ENCODE measurements around the gene SPSB1. TPM values are rescaled to one million over a fixed set of nuclear protein-coding genes. Genes with fewer than 3 reads are reported as not detected.

The SPSB1 gene
- total and polyA plus RNA-seq, 8 donors, result 2.3 to 28.7 (median 14.9) TPM

DNA sequence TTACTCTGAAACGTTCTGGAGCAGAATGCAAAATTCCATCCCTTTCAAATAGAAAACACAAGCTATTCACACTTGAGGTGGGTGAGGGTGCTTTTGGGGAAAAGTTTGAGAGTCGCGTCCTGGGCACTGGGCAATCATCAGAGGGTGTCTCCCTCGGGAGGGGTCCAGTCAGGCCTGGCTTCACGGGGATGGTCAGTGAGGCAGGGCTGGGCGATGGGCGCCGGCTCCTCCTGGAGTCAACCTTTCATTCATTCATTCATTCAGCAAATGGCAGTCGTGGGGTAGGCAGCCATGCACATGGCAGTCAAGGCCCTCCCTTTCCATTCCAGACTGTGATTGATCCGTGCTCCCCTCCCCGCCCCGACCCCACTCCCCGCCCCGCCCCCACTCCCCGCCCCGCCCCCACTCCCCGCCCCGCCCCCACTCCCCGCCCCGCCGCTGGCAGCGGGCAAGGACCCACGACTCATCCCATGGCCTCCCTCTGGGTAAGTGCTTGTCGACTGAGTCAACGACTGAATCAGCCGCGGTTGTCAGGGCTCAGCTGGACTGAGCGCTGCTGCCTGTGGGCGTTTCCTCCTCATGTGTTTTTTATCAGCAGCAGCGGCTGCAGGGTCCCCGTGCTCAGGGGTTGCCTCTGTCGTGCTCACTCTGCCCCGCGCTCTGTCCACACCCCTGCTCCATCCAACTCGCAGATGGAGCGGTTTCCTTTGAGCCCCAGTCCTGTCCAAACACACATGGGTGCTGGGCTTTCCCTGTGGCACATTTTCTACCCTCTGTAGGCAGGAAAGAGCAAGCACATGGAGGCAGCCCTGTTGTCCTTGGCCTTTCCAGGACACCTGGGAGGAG is 12.5 kb upstream of the SPSB1 start:
- no peak for TF ChIP-seq EP300 (IDR thresholded peaks at IDR 0.05)
- TF ChIP-seq CTCF (IDR thresholded peaks at IDR 0.05), result no peak
- no peak for TF ChIP-seq POLR2A (IDR thresholded peaks at IDR 0.05)
- TF ChIP-seq POLR2AphosphoS5 (IDR thresholded peaks at IDR 0.05), result no peak
- peaks cover 0 to 10% (median 2%) of the 10 kb centered on the region in 4 donors for H3K9me3 ChIP-seq
- H3K4me3 ChIP-seq, result no peak overlapping the region
- no peaks in the 10 kb centered on the region for H3K36me3 ChIP-seq
- peaks cover 8 to 51% (median 19%) of the 10 kb centered on the region in 4 donors for H3K4me1 ChIP-seq
- DNase-seq, result peak; percentile 55 to 79
- WGBS, 5 donors, result 23 to 33% (median 25%) methylated on average over 24 to 36 of the region's 36 CpGs
- intact Hi-C loops (cut with DNase I; ENCODE audit: low total_unique reads), result loop anchor here (10.0 kb wide), 1 partner anchor 175 kb away; no protein-coding TSS in a partner anchor
- H3K27me3 ChIP-seq, result peaks cover 0 to 9% (median 8%) of the 10 kb centered on the region in 3 donors
- no peak overlapping the region for H3K27ac ChIP-seq

DNA sequence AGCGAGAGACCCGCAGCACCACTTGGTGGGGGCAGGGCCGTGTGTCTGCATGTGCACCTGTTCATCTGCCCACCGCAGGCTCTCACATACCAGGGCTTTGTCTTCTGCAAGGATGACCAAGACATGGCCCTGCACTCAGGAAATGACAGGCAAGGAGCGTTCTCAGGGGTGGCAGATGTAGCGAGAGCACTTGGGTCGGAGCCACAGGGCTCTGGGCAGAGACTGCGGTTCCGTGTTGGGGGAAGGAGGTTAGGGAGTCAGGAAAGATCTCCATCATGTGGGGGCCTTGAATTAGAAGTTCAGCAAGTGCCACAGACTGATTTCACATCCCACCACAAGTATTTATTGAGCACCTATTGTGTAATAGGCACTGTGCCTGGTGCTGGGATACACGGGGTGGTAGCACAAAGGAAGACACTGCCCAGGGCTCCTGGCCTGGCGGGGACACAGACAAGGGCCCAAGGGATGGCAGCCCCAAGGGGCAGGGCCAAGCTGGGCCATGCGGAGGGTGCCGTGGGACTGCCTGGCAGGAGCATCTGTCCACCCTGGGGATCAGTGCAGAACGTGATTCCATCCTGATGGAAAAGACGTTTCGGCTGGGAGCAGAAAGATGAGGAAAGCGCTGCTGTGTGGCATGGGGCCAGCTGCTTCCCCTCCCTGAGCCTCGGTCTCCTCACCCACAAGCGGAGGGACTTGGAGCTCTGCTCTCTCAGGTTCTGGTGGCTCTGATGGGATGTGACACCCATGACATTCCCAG is 11.4 kb upstream of the SPSB1 start:
- Histone ChIP-seq H3K4me1 (peaks cover 8 to 41% (median 16%) of the 10 kb centered on the region in 4 donors), H3K4me3 (no peak overlapping the region), H3K9me3 (peaks cover 0 to 14% (median 2%) of the 10 kb centered on the region in 4 donors), H3K27me3 (peaks cover 0 to 9% (median 8%) of the 10 kb centered on the region in 3 donors), H3K36me3 (no peaks in the 10 kb centered on the region), H3K27ac (no peak overlapping the region)
- no peak for DNase-seq
- WGBS, 5 donors, result 79 to 84% (median 83%) methylated on average over 15 to 19 of the region's 19 CpGs
- TF ChIP-seq EP300 (IDR thresholded peaks at IDR 0.05) (no peak), POLR2A (IDR thresholded peaks at IDR 0.05) (no peak), CTCF (IDR thresholded peaks at IDR 0.05) (no peak), POLR2AphosphoS5 (IDR thresholded peaks at IDR 0.05) (no peak)
- intact Hi-C loops (cut with DNase I; ENCODE audit: low total_unique reads), result loop anchor here (10.0 kb wide), 1 partner anchor 174 kb away; no protein-coding TSS in a partner anchor

- Histone ChIP-seq H3K9me3 (peaks cover 0 to 14% (median 3%) of the 10 kb centered on the region in 4 donors), H3K27ac (no peak overlapping the region), H3K36me3 (no peaks in the 10 kb centered on the region), H3K27me3 (peaks cover 0 to 9% (median 8%) of the 10 kb centered on the region in 3 donors), H3K4me1 (peaks cover 8 to 36% (median 16%) of the 10 kb centered on the region in 4 donors), H3K4me3 (no peak overlapping the region)
- WGBS, 5 donors, result 42 to 57% (median 55%) methylated on average over 9 to 12 of the region's 12 CpGs
- no peak for DNase-seq
- TF ChIP-seq POLR2AphosphoS5 (IDR thresholded peaks at IDR 0.05), result no peak
- no peak for TF ChIP-seq CTCF (IDR thresholded peaks at IDR 0.05)
- no peak for TF ChIP-seq POLR2A (IDR thresholded peaks at IDR 0.05)
- TF ChIP-seq EP300 (IDR thresholded peaks at IDR 0.05), result no peak
- intact Hi-C loops (cut with DNase I; ENCODE audit: low total_unique reads), result loop anchor here (10.0 kb wide), 1 partner anchor 173 kb away; no protein-coding TSS in a partner anchor
Measured at GRCh38 chr1:9281908-9282695, 10.6 kb upstream of the SPSB1 start.

- Histone ChIP-seq H3K36me3 (no peaks in the 10 kb centered on the region), H3K4me3 (no peak overlapping the region), H3K4me1 (peaks cover 8 to 36% (median 16%) of the 10 kb centered on the region in 4 donors), H3K27me3 (peaks cover 0 to 9% (median 8%) of the 10 kb centered on the region in 3 donors), H3K27ac (no peak overlapping the region), H3K9me3 (peaks cover 0 to 16% (median 6%) of the 10 kb centered on the region in 4 donors)
- TF ChIP-seq EP300 (IDR thresholded peaks at IDR 0.05) (no peak), POLR2AphosphoS5 (IDR thresholded peaks at IDR 0.05) (no peak), CTCF (IDR thresholded peaks at IDR 0.05) (no peak), POLR2A (IDR thresholded peaks at IDR 0.05) (no peak)
- DNase-seq, result no peak
- intact Hi-C loops (cut with DNase I; ENCODE audit: low total_unique reads), result loop anchor here (10.0 kb wide), 1 partner anchor 172 kb away; no protein-coding TSS in a partner anchor
- 57 to 61% (median 60%) methylated on average over 4 of the region's 4 CpGs for WGBS, 5 donors
Measured at GRCh38 chr1:9282696-9282955, 10.1 kb upstream of the SPSB1 start.

Data from stomach (tissue), 9 donors.